GM18508 (cell line): Measurements from ENCODE around the gene CD33.
"Not testable (repeated sequence)": the region's sequence is repeated elsewhere in the genome, so short reads cannot be mapped to it uniquely, and the experiment has no call there.

ENCODE experiments used
- ATAC-seq: cut with Tn5 transposase; IDR thresholded peaks from one replicate; pipeline ENCODE4 v1.9.1; 2021; ENCODE audit warnings: moderate number of reproducible peaks; ENCODE audit not compliant: insufficient read depth, unreplicated experiment

CD33 gene

DNA sequence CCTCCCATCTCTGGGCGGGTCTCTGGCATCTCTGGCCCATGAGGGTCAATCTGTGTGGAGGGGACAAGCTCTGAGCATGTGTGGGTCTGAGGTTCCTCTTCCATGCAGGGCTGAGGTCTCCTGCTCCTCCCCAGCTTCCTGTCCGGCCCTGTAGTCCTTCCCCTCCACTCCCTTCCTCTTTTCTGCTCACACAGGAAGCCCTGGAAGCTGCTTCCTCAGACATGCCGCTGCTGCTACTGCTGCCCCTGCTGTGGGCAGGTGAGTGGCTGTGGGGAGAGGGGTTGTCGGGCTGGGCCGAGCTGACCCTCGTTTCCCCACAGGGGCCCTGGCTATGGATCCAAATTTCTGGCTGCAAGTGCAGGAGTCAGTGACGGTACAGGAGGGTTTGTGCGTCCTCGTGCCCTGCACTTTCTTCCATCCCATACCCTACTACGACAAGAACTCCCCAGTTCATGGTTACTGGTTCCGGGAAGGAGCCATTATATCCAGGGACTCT lies at the start of gene CD33:
CD33 (plus strand) TSS at position 183 of the 496 bp plus-strand sequence; CDS start at position 222, 39 bp downstream.
- not testable (repeated sequence) for ATAC-seq

DNA sequence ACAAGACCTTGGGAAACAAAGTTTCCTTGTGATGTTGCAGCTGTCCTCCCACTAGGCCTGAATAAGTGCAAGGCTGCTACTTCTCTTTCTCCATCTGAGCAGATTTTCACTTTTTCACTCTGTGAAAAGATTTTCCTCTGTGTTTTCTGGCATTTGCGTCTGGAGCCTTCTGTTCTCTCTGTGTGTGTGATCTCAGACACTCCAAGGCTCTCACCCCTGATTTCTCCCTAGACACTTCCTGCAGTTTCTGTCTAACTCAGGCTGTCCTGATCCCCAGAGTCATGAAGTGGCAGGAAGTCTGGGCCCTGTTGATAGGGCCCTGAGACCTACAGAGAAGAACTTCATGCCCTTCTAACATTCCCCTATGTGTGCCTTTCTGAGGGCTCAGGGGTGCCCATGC lies 45.6 kb upstream of the CD33 start:
- ATAC-seq, result no peak

DNA sequence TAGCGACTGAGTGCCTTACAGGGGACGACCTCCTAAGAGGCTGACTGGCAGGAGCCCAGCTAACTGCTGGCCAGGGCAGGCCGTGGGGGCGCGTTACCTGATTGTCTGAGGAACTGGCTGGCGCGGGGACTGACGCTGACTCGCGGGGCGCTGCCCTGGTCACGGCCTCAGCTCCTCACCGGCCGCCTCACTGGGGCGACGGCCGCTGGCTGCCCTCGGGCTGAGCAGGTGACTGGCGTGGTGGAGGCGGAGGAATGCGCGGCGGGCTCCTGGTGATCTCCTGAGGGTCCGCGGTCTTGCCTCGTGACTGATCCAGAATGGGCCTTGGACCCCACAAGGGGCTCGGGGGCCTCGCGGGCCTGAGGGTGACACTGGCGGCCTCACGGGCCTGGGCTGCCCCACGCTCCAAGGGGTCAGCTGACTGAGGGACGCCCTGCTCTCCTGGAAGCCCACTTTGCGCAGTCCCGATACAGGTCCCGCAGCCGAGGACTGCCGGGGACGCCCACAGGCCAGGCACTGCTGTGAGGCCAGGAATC lies 43.4 kb upstream of the CD33 start:
- ATAC-seq, result no peak

DNA sequence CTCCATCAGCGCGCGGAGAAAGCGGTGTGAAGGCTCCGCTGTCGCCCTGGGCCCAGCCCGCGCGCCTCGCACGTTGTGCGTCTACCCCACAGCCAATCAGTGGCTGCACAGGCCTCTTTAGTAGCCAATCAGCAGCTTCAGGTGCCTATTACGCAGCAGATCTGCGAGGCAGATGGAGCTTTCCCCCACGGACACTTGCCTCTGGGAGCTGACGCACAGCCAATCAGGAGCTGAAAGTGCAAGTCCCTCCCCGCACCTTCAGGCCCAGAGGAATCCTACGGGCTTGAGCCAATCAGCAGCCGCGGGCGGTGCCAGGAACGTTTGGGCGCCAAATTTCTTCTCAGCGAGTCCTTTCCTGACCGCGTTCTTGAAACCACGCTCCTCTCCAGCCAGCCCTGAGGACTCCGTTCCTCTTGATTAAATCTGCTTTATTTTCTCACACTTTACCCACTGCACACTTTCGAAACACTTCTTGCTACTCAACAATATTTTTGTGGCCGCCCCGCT lies 42.9 kb upstream of the CD33 start:
- no peak for ATAC-seq

DNA sequence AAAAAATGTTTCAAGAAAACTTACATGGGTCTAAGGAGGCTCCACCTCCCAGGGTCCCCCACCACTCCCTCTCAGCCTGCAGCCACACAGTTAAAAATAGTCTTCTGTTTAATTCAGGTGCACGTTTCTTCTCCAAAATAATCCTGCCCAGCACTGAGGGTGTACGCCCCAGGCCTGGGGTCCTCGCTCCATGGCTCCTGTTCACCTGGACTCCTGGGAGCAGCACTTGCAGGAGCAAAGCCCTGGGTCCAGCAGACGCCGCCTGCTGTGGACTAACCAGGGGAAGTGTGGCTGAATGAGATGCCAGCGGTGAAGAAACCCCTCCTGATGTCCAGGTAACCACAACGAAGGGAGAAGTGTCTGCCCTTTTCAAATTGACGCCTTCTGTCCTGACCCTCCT lies 41.3 kb upstream of the CD33 start:
- ATAC-seq, result no peak

DNA sequence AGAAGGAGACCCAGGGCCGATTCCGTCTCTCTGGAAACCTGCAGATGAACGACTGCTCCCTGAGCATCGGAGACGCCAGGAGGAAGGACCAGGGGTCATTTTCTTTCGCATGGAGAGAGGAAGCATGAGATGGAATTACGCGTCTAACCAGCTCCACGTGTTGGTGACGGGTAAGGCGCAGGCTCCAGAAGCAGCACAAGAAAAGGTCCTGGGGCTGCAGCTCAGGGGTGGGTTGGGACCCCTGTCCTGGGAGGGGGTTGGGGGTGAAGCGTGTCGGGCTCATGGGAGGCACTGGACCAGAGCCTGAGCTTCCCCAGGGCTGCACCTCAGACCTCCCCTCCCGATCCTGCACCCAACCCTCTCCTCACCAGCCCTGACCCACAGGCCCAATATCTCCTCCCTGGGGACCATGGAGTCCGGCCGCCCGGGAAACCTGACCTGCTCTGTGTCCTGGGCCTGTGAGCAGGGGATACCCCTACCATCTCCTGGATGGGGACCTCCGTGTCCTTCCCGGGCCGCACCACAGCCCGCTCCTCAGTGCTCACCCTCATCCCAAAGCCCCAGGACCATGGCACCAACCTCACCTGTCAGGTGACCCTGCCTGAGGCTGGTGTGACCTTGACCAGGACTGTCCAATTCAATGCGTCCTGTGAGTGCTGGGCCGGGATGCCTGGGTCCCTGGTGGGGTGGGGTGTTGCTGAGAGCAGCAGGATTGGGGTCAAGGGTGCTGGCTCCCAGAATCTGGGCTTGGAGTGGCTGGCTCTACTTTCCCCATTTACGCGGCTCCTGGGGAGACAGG lies 39.6 kb upstream of the CD33 start:
- no peak for ATAC-seq

DNA sequence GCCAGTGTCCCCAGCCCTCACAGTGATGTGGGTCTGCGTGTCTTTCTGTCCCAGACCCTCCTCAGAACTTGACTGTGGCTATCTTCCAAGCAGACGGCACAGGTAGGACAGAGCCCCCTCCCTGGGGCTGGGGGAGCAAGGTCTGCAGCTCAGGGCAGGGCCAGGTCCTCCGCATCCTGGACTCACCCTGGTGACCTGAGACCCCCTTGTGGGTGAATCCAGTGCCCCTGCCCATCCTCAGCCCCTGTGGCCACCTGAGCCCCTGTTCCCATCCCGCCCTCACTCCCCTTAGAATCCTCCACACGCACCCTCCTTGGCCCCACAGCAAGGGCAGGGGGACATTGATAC lies 39.0 kb upstream of the CD33 start:
- ATAC-seq, result no peak

DNA sequence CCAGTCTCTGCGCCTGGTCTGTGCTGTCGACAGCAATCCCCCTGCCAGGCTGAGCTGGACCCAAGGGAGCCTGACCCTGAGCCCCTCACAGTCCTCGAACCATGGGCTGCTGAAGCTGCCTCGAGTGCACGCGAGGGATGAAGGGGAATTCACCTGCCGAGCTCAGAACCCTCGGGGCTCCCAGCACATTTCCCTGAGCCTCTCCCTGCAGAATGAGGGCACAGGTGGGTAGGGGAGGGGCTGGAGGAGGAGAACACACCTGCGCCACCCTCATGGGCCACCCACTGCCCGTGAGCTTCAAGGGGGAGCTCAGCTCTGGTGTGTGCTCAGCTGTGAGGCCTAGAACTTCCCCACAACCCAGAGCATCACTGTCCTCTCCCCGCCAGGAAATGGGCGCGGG lies 38.6 kb upstream of the CD33 start:
- no peak for ATAC-seq

DNA sequence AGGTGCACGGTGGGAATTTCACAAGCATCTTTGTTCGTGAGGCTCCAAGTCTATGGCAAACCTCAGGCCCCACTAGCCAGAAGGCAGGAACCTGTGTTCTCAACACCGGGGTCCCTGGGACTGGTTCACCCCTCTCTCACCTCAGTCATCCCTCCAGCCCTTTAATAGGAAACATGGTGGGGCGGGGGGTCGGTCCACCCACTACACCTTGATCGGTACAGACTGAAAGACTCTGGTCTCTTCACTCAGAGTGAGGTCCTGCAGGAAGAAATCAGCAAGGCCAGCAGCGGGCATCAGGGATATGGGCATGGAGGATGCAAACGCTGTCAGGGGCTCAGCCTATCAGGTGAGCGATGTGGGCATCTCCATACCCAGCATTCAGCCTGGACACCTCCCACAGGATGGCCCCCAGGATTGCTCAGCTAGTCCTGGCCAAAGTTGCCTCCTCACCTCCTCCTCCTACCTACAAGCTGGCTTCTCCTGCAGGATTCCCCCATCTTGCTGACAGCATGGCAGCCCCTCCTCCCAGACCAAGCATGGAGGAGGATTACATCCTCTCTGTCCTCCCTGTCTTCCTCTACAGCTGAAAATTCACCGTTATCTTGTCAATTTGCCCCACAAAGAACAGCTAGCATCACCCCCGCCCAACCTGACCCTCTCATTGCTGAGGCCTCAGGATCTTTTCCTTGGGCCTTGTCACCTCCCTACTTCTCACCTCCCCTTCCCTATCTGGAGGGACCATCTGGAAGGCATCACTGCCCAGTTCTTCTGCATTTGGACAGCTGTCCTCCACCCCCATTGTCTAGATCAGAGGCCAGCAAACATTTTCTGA lies 37.3 kb upstream of the CD33 start:
- no peak for ATAC-seq

DNA sequence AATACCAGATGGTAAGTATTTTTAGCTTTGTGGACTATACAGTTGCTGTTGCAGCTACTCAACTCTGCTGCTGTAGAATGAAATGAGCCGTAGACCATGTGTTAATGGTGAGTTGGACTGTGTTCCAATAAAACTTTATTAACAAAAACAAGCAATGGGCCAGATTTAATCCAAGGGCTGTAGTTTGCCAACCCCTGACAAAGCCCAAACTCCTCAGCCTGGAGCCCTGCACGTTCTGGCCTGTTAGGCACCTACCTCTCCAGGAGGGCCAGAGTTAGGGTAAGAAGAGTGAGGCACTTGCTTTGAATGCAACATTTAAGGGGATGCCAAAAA lies 36.7 kb upstream of the CD33 start:
- ATAC-seq, result no peak

DNA sequence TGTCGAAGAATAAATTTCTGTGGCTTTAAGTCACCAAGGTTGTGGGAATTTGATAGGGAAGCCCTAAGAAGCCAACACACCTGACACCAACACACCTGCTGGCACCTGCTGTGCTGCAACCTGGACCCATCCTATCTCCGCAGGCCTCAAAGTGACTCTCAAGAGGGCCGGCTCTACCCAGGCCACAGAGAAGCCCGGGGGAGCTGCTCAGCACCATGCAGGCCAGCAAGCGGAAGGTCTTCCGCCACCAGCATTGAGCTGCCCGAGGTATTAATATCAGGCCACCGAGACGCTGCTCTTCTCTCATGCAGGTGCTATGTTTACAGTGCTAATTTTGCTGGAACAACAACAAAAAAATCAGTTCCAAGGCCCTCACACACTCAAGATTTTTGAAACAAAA lies 32.2 kb upstream of the CD33 start:
- no peak for ATAC-seq

DNA sequence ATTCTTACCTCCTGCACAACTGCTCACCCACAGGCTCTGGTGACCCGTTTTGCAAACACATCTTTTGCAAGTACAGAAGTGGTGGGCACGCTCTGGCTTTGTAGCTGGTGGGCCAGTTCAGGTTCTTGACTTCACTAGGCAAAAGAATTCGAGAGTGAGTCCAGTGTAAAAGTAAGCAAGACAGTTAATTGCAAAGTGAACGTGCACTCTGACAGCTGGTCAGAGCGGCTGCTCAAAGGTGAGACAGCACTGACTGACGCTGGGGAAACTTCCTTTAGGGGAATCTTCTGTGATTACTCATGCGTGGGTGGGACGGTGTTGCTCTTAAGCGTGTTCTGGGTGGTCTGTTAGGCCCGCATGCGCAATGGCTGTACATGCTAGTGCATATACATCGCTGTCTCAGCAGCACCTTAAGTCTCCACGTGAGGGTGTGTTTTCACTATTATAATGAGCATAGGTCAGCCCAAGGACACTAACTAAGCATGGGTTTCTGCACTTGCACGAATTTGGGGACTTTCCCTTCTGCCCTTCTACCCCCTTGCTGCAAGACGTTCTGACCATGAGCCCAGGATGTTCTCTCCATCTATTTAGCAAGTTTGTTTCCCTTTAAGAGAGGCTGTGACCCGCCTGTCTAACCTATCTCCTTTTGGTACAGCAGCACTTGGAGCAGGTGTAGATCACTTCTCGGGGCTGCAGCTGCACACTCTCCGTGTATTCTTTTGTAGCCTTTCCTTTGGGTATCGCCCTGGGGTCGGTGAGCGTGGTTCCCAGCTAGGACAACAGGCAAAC lies 30.2 kb upstream of the CD33 start:
- no peak for ATAC-seq

DNA sequence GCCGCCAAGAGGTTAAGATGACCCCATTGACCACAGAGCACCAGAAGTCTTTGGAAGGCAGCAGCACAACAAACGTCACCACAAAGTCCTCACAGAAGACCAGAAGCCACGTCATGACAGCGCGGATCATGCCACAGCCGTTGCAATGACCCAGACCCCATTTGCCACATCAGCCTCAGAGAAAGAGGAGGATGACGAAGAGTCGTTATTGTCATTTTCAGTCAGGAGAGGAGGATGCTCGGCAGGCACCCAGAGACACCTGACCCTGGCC lies 29.6 kb upstream of the CD33 start:
- no peak for ATAC-seq

DNA sequence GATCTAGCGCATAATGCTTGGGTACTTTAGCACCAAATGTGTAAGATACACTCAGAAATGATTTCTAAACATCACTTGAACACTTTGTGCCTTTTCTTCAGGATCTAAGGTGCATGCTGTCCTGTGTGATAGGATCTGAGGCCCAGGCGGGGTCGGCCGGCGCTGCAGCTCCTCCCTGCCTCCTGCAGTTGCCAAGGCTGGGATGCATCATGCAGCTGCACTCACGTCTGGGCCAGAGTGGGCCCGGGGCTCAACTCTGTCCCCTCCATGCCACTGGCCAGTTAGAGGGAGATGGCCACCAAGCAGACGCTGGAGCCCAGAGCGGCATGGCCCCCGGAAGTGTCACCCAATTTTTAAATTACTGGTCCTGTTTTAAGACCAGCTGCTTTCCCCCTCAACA lies 29.3 kb upstream of the CD33 start:
- no peak for ATAC-seq

DNA sequence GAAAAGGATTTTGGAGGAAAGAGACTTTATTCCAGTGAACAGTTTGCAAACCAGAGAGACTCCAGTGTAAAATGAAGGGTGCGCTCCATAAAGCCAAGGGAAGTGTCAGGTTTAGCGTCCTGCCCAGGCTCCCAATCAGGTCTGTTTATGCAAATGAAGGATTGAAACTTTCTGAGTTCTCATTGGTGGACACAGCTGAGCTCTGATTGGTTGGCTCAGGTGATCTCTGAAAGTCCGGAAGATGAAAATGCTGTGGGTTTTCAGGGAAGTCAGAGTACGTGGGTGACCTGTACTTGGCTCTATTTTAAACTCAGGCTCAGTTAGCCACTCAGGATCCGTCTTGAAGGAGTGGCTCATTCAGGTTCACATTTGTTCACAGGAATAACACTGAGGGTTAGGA lies 28.7 kb upstream of the CD33 start:
- ATAC-seq, result no peak

DNA sequence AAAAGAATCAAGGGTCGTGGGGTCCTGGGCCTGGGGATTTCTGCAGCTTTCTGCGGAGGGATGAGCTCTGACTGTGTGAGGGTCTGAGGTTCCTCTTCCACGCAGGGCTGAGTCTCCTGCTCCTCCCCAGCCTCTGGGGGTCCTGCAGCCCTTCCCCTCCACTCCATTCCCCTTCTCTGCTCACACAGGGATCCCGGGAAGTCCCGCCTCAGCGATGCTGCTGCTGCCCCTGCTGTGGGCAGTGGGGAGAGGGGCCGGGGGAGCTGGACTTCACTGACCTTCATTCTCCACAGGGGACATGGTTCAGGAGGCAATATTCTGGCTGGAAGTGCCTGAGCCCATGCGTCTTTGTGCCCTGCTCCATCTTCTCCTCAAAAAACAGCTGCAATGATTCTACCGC lies 26.2 kb upstream of the CD33 start:
- no peak for ATAC-seq

DNA sequence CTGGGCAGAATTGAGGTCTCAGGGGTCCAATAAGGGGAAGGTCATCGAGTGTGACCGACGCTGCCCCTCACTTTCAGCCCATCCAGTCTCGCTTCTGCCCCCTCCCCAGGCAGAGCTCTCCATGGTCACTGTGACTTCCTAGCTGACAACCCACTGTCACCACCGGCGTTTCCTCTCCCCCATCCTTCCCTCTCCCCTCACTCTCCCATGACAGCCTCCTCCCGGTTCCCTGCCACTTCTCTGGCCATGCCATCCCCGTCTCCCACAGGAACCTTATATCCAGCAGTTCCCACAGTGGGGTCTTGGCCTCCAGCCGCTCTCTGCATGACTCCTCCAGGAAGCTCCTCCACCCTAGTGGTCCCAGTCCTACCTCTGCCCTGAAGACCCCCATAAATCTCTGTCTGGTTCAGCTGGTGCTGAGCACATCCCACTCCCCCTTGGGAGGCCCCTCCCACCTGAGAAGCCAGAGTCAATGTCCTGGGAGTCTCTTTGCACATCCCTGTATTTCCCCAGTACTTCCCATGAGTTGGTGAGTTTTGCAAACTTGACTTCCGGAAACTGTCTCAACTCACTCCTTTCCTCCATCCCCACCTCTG lies 24.7 kb upstream of the CD33 start:
- ATAC-seq, result no peak

DNA sequence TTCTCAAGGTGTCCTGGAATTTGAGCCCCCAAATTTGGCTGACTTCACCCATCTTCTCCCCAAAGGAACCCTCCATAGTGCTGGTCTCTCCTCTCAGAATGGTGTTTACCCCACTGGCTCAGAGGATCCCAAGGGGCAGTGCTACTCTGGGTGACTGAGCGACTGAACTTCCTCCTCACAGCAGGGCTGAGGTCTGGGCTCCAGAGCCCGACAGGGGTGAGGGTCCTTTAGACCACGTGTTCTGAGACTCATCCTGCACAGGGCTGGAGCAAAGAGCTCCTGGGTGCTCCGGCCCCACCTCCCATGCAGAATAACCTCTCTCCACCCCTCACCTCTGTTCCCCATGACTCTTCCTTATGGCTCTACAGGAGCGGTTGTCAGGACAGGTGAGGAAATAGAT lies 23.2 kb upstream of the CD33 start:
- ATAC-seq, result no peak

DNA sequence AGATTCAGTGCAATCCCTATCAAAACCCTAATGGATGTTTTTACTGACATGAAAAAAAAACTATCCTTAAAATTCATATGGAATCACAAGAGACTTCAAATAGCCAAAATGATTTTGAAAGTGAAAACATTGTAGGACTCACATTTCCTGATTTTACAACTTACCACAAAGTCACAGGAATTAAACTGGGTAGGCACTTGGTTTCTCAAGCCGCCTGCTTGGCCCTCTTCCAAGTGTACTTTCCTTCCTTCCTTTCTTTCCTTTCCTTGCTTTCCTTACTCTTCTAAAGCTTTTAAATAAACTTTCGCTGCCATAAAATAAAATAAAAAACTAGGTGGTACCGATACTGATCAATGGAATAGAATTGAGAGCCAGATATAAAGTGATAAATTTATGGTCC lies 21.0 kb upstream of the CD33 start:
- no peak for ATAC-seq

DNA sequence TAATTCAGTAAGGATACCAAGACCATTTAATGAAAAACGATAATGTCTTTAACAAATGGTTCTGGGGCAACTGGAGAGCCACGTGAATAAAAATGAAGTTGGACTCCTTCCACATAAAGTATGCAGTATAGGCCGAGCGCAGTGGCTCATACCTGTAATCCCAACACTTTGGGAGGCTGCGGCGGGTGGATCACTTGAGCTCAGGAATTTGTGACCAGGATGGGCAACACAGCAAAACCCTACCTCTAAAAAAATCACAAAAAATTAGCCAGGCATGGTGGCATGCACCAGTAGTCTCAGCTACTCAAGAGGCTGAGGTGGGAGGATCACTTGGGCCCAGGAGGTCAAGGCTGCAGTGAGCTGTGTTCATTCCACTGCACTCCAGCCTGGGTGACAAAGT lies 20.6 kb upstream of the CD33 start:
- no peak for ATAC-seq
